Naive thymus-derived CD4-positive, alpha-beta T cell (primary cell): ENCODE measurements around the gene TAL1. TPM values are rescaled to one million over a fixed set of nuclear protein-coding genes. Genes with fewer than 3 reads are reported as not detected.

Experiments used
- ATAC-seq: fragments of 150-1000 bp; cut with Tn5 transposase; 2 replicates; pipeline ENCODE4 v1.10.0; 2021; ENCODE audit warnings: mild to moderate bottlenecking, moderate library complexity
- CTCF ChIA-PET: fragments of 350-600 bp; sonication (Branson Sonifier 250); formaldehyde crosslinking; loops from one replicate; lab custom pipeline; 2021; ENCODE audit warnings: antibody characterized with exemption; lab: Charles Lee
- POLR2A ChIA-PET: fragments of 350-600 bp; sonication (Branson Sonifier 250); formaldehyde crosslinking; loops from one replicate; lab custom pipeline; 2021; ENCODE audit warnings: antibody characterized with exemption, inconsistent platforms; lab: Charles Lee
- DNase-seq, 9 donors: peaks; one replicate each; pipeline versions ENCODE4 v3.0.0 to v3.0.0-alpha.2; 2020 to 2022; ENCODE audit warnings: mixed read lengths in 1 of 9
- H3K27ac ChIP-seq: one replicate; pipeline ENCODE4 v1.7.0; 2013; ENCODE audit warnings: mild to moderate bottlenecking, low read depth, low read length, moderate library complexity
- H3K27me3 ChIP-seq, 2 donors: one replicate each; pipeline ENCODE4 v1.7.0; 2013; ENCODE audit warnings: low read length in 2 of 2, mild to moderate bottlenecking in 2 of 2, moderate library complexity in 2 of 2; ENCODE audit not compliant: control insufficient read depth in 2 of 2, insufficient read depth in 2 of 2
- H3K36me3 ChIP-seq, 3 experiments: 1 replicate in 2 of 3; 2 replicates in 1 of 3; pipeline ENCODE4 v1.7.0; 2013; ENCODE audit warnings: low read length in 3 of 3, mild to moderate bottlenecking in 3 of 3, moderate library complexity in 1 of 3; ENCODE audit not compliant: insufficient read depth in 3 of 3, control insufficient read depth in 2 of 3
- H3K4me1 ChIP-seq, 2 donors: one replicate each; pipeline ENCODE4 v1.7.0; 2013; ENCODE audit warnings: low read length in 2 of 2, mild to moderate bottlenecking in 2 of 2, moderate library complexity in 1 of 2; ENCODE audit not compliant: control insufficient read depth in 2 of 2, insufficient read depth in 2 of 2
- H3K4me3 ChIP-seq: 2 replicates; pipeline ENCODE4 v1.7.0; 2013; ENCODE audit warnings: mild to moderate bottlenecking, low read length
- H3K9me3 ChIP-seq, 3 experiments: 1 replicate in 2 of 3; 2 replicates in 1 of 3; pipeline ENCODE4 v1.7.0; 2013; ENCODE audit warnings: low read length in 3 of 3; ENCODE audit not compliant: control insufficient read depth in 2 of 3
- H3K27ac Mint-ChIP-seq, 9 donors: one replicate each; pipeline ENCODE4 v1.8.0; 2020 to 2022; ENCODE audit warnings: mixed read lengths in 9 of 9, mild to moderate bottlenecking in 8 of 9, moderate library complexity in 5 of 9, inconsistent platforms in 2 of 9
- H3K27me3 Mint-ChIP-seq, 5 donors: one replicate each; pipeline ENCODE4 v1.8.0; 2021 to 2022; ENCODE audit warnings: mixed read lengths in 5 of 5, mild to moderate bottlenecking in 1 of 5
- H3K36me3 Mint-ChIP-seq, 5 donors: one replicate each; pipeline ENCODE4 v1.8.0; 2020 to 2022; ENCODE audit warnings: mixed read lengths in 5 of 5, mild to moderate bottlenecking in 3 of 5, inconsistent platforms in 1 of 5
- H3K4me1 Mint-ChIP-seq, 7 donors: one replicate each; pipeline ENCODE4 v1.8.0; 2020 to 2022; ENCODE audit warnings: mixed read lengths in 7 of 7, mild to moderate bottlenecking in 3 of 7, inconsistent platforms in 1 of 7
- H3K4me3 Mint-ChIP-seq, 10 donors: one replicate each; pipeline ENCODE4 v1.8.0; 2020 to 2022; ENCODE audit warnings: mild to moderate bottlenecking in 10 of 10, mixed read lengths in 10 of 10, moderate library complexity in 6 of 10, inconsistent platforms in 2 of 10
- H3K9me3 Mint-ChIP-seq, 11 donors: one replicate each; pipeline ENCODE4 v1.8.0; 2020 to 2022; ENCODE audit warnings: mixed read lengths in 11 of 11, mild to moderate bottlenecking in 4 of 11, inconsistent platforms in 1 of 11, moderate library complexity in 1 of 11
- intact Hi-C, 2 donors: fragments of 100-400 bp; cut with micrococcal nuclease; formaldehyde crosslinking; loops; one replicate each; pipeline ENCODE4 v1.15.1; 2023
- polyA plus RNA-seq, 2 donors: library from polyadenylated mRNA; unstranded; fragments of 300-500 nt; fragmentation: Illumina TruSeq; gene quantifications; one replicate each; pipeline ENCODE4 v1.2.3, GENCODE V29; 2021
- total RNA-seq, 6 experiments: library from RNA in 5 of 6; stranded (reverse) in 5 of 6; gene quantifications; 1 replicate in 5 of 6; 2 replicates in 1 of 6; pipeline ENCODE4 v1.2.3 and lab custom pipeline; 2021 to 2026

TAL1 gene
- total and polyA plus RNA-seq, 7 experiments from 2014 or later: 0.42 to 4.0 TPM; not detected in 5

- H3K4me3 Mint-ChIP-seq: no peak overlapping the region
- Histone ChIP-seq H3K4me3 (no peak overlapping the region), H3K27ac (no peak overlapping the region), H3K9me3 (no peaks in the 10 kb centered on the region), H3K4me1 (peaks cover 4 to 7% of the 10 kb centered on the region in 2 donors), H3K27me3 (peaks cover 0 to 6% of the 10 kb centered on the region in 2 donors), H3K36me3 (no peaks in the 10 kb centered on the region)
- CTCF ChIA-PET: interaction anchor here (0.5 to 1.2 kb wide), 3 partner anchors 11 to 373 kb away, joined by 3 to 4 read pairs (median 3); no protein-coding TSS in a partner anchor
- DNase-seq: peak in 6 of 9 donors; percentile 17 to 36 (median 26)
- peaks cover 9 to 22% (median 15%) of the 10 kb centered on the region in 7 donors for H3K4me1 Mint-ChIP-seq
- peak; percentile 76 for ATAC-seq
- intact Hi-C loops: loop anchor here (5.0 to 10.0 kb wide), 5 partner anchors 87 to 731 kb away; partner anchors contain the start of genes FOXD2 (in 2 of the 2) and STIL (in 1 of the 2)
- peaks cover 0 to 4% (median 0%) of the 10 kb centered on the region in 11 donors for H3K9me3 Mint-ChIP-seq
- H3K27ac Mint-ChIP-seq: no peak overlapping the region
- H3K27me3 Mint-ChIP-seq: peaks cover 25 to 52% (median 43%) of the 10 kb centered on the region in 5 donors
- POLR2A ChIA-PET: no interaction called here
- no peaks in the 10 kb centered on the region for H3K36me3 Mint-ChIP-seq
Observed at GRCh38 chr1:47175227-47175934, 56.6 kb downstream of the TAL1 start.

- Histone ChIP-seq H3K9me3 (no peaks in the 10 kb centered on the region), H3K27me3 (no peaks in the 10 kb centered on the region), H3K36me3 (no peaks in the 10 kb centered on the region), H3K4me1 (peaks cover 4 to 6% of the 10 kb centered on the region in 2 donors), H3K4me3 (no peak overlapping the region), H3K27ac (no peak overlapping the region)
- ChIA-PET CTCF (interaction anchor here (0.6 kb wide), 1 partner anchor 10 kb away, joined by 4 read pairs; no protein-coding TSS in a partner anchor), POLR2A (no interaction called here)
- peaks cover 0 to 4% (median 0%) of the 10 kb centered on the region in 11 donors for H3K9me3 Mint-ChIP-seq
- ATAC-seq (no peak), DNase-seq (no peak)
- H3K27ac Mint-ChIP-seq: no peak overlapping the region
- intact Hi-C loops: loop anchor here (5.0 to 10.0 kb wide), 5 partner anchors 88 to 730 kb away; partner anchors contain the start of genes FOXD2 (in 2 of the 2) and STIL (in 1 of the 2)
- H3K4me1 Mint-ChIP-seq: peaks cover 7 to 19% (median 13%) of the 10 kb centered on the region in 7 donors
- H3K36me3 Mint-ChIP-seq: no peaks in the 10 kb centered on the region
- peaks cover 20 to 46% (median 36%) of the 10 kb centered on the region in 5 donors for H3K27me3 Mint-ChIP-seq
- H3K4me3 Mint-ChIP-seq: no peak overlapping the region
Observed at GRCh38 chr1:47174656-47175020, 57.4 kb downstream of the TAL1 start.

GRCh38 chr1:47172782-47173181 is 59.2 kb downstream of the TAL1 start:
- Histone ChIP-seq H3K4me3 (no peak overlapping the region), H3K27ac (no peak overlapping the region), H3K4me1 (no peaks in the 10 kb centered on the region), H3K9me3 (no peaks in the 10 kb centered on the region), H3K36me3 (no peaks in the 10 kb centered on the region), H3K27me3 (no peaks in the 10 kb centered on the region)
- intact Hi-C loops: loop anchor here in 1 of 2 donors (10.0 kb wide), 2 partner anchors 298 to 728 kb away; no protein-coding TSS in a partner anchor
- Mint-ChIP-seq H3K27me3 (peaks cover 20 to 56% (median 40%) of the 10 kb centered on the region in 5 donors), H3K4me3 (no peak overlapping the region), H3K27ac (no peak overlapping the region), H3K4me1 (peaks cover 0 to 9% (median 5%) of the 10 kb centered on the region in 7 donors), H3K36me3 (peaks cover 0 to 3% (median 0%) of the 10 kb centered on the region in 5 donors), H3K9me3 (peaks cover 0 to 4% (median 1%) of the 10 kb centered on the region in 11 donors)
- POLR2A ChIA-PET: no interaction called here
- DNase-seq (no peak), ATAC-seq (no peak)
- CTCF ChIA-PET: no interaction called here

Other genes starting within 250 kb of the TAL1 start
- gene CYP4X1, start 208.6 kb downstream of the TAL1 start, total RNA-seq: not detected
- gene CYP4X1, start 208.6 kb downstream of the TAL1 start, polyA plus RNA-seq: not detected
- not detected for gene CYP4Z1, start 165.0 kb downstream of the TAL1 start, total RNA-seq
- not detected for gene CYP4Z1, start 165.0 kb downstream of the TAL1 start, polyA plus RNA-seq
- not detected for gene CYP4A22, start 94.8 kb downstream of the TAL1 start, total RNA-seq
- gene CYP4A22, start 94.8 kb downstream of the TAL1 start, polyA plus RNA-seq: not detected
- gene PDZK1IP1, start 42.2 kb downstream of the TAL1 start, total RNA-seq: not detected
- gene PDZK1IP1, start 42.2 kb downstream of the TAL1 start, polyA plus RNA-seq: not detected
- 10 to 100 TPM in 1 of 5 experiments, 1 to 10 TPM in 4; 1.3 to 28.5 (median 1.9) TPM for gene STIL, start 81.9 kb upstream of the TAL1 start, total RNA-seq
- gene STIL, start 81.9 kb upstream of the TAL1 start, polyA plus RNA-seq: under 1 TPM; 0.47 to 0.69 TPM
- gene CMPK1, start 101.6 kb upstream of the TAL1 start, total RNA-seq: 100 to 1,000 TPM in 3 of 5 experiments, 10 to 100 TPM in 2; 83.2 to 141 (median 106) TPM
- gene CMPK1, start 101.6 kb upstream of the TAL1 start, polyA plus RNA-seq: 100 to 1,000 TPM; 147 to 159 TPM
- not detected for gene FOXE3, start 184.1 kb upstream of the TAL1 start, total RNA-seq
- gene FOXE3, start 184.1 kb upstream of the TAL1 start, polyA plus RNA-seq: not detected
- under 1 TPM; 0.16 to 0.59 (median 0.24) TPM for gene FOXD2, start 205.8 kb upstream of the TAL1 start, total RNA-seq
- gene FOXD2, start 205.8 kb upstream of the TAL1 start, polyA plus RNA-seq: under 1 TPM; 0.05 TPM